GM12878 (cell line): Measurements from ENCODE around the gene SUPT3H. TPM values are rescaled to one million over a fixed set of nuclear protein-coding genes. Genes with fewer than 3 reads are reported as not detected.

Experiments used
- ATAC-seq: fragments of 200-7000 bp; cut with Tn5 transposase; 3 replicates; pipeline ENCODE4 v1.9.1; 2020; ENCODE audit warnings: mild to moderate bottlenecking, moderate library complexity
- BruUV-seq: library from RNA; stranded (reverse); fragments of 400-500 nt; replicated peaks from 2 replicates; lab custom pipeline; 2021; lab: Mats Ljungman, UMichigan
- CTCF ChIA-PET: fragments of 300-600 bp; sonication (Branson Sonifier 250); formaldehyde crosslinking; extraction: SDS; loops from one replicate; lab custom pipeline; 2021; ENCODE audit warnings: inconsistent platforms; lab: Yijun Ruan, JAX
- POLR2A ChIA-PET: fragments of 350-600 bp; formaldehyde crosslinking; extraction: SDS; loops from one replicate; lab custom pipeline; 2021; ENCODE audit warnings: inconsistent platforms; lab: Charles Lee
- RAD21 ChIA-PET: fragments of 300-600 bp; sonication (Branson Sonifier 250); formaldehyde crosslinking; loops from one replicate; lab custom pipeline; 2023; ENCODE audit warnings: antibody characterized with exemption; ENCODE audit not compliant: unreplicated experiment; lab: Charles Lee
- SMC1A ChIA-PET: fragments of 300-600 bp; sonication (Branson Sonifier 250); formaldehyde crosslinking; loops from one replicate; lab custom pipeline; 2023; ENCODE audit not compliant: unreplicated experiment, uncharacterized antibody; lab: Charles Lee
- DNase-seq: peaks from one replicate; pipeline ENCODE4 v3.0.0-alpha.2; 2011; ENCODE audit warnings: low read depth, low spot score
- FAIRE-seq: peaks from 3 replicates; lab custom pipeline; 2011; peaks lifted over from hg19 to GRCh38; lab: Jason Lieb, UNC
- H2AFZ ChIP-seq: 2 replicates; pipeline ENCODE4 v1.6.0; 2011; ENCODE audit warnings: low read depth, low read length, control low read depth; ENCODE audit not compliant: control insufficient read depth
- H3K27ac ChIP-seq: 2 replicates; pipeline ENCODE4 v1.5.1; 2011; ENCODE audit warnings: control low read depth; ENCODE audit not compliant: control insufficient read depth, insufficient read depth
- H3K27me3 ChIP-seq, 2 experiments: replicated peaks in 1 of 2; 2 replicates each; pipeline versions ENCODE4 v1.6.0 to v1.6.1; 2011; ENCODE audit warnings: low read length in 1 of 2; ENCODE audit not compliant: control insufficient read depth in 2 of 2, insufficient read depth in 2 of 2
- H3K36me3 ChIP-seq, 2 experiments: 2 replicates each; pipeline ENCODE4 v1.5.1; 2011; ENCODE audit warnings: low read length in 1 of 2; ENCODE audit not compliant: control insufficient read depth in 2 of 2, insufficient read depth in 2 of 2
- H3K4me1 ChIP-seq: 2 replicates; pipeline ENCODE4 v1.6.1; 2011; ENCODE audit warnings: mild to moderate bottlenecking, low read length, moderate library complexity, mixed read lengths; ENCODE audit not compliant: control insufficient read depth, insufficient read depth
- H3K4me2 ChIP-seq: 2 replicates; pipeline ENCODE4 v1.6.0; 2011; ENCODE audit warnings: control low read depth; ENCODE audit not compliant: control insufficient read depth, insufficient read depth
- H3K4me3 ChIP-seq: fragments of 200-600 bp; sonication (generic); 2 replicates; pipeline ENCODE4 v1.5.1; 2016
- H3K79me2 ChIP-seq: 2 replicates; pipeline ENCODE4 v1.6.0; 2011; ENCODE audit warnings: low read length; ENCODE audit not compliant: control insufficient read depth, insufficient read depth
- H3K9ac ChIP-seq: 2 replicates; pipeline ENCODE4 v1.8.0; 2011; ENCODE audit warnings: low read length, control low read depth, mixed read lengths; ENCODE audit not compliant: control insufficient read depth, insufficient read depth
- H3K9me3 ChIP-seq: replicated peaks from 3 replicates; pipeline ENCODE4 v1.5.1; 2011; ENCODE audit warnings: mild to moderate bottlenecking, low read length; ENCODE audit not compliant: control insufficient read depth, insufficient read depth
- H4K20me1 ChIP-seq: 2 replicates; pipeline ENCODE4 v1.6.0; 2011; ENCODE audit not compliant: control insufficient read depth, insufficient read depth
- ATF2 ChIP-seq: IDR thresholded peaks from 2 replicates; pipeline ENCODE4 v1.6.1; 2012; ENCODE audit warnings: low read length, inconsistent platforms
- ELK1 ChIP-seq: IDR thresholded peaks from 2 replicates; pipeline ENCODE4 v1.6.1; 2012; ENCODE audit warnings: low read depth, low read length, improper control_type of control experiment
- HDGF ChIP-seq: fragments of 450-650 bp; IDR thresholded peaks from 2 replicates; pipeline ENCODE4 v1.6.1; 2016; ENCODE audit warnings: antibody characterized with exemption
- PAX8 ChIP-seq: fragments of 450-650 bp; IDR thresholded peaks from 2 replicates; pipeline ENCODE4 v1.6.1; 2017; ENCODE audit warnings: mild to moderate bottlenecking, moderate library complexity
- RELB ChIP-seq: fragments of 450-650 bp; IDR thresholded peaks from 2 replicates; pipeline ENCODE4 v1.6.1; 2017; ENCODE audit warnings: low read depth, mild to moderate bottlenecking, moderate library complexity
- ZNF274 ChIP-seq: IDR thresholded peaks from one replicate; pipeline ENCODE4 v1.8.0; 2011; ENCODE audit not compliant: insufficient read length, insufficient read depth
- WGBS: methylation state at CpG from one replicate; pipeline ENCODE4 v1.1.6; 2016; ENCODE audit warnings: low lambda C conversion rate; ENCODE audit not compliant: insufficient replicate concordance, insufficient coverage; ENCODE audit errors: missing lambda C conversion rate; 5-methylcytosine and 5-hydroxymethylcytosine counted together
- in situ Hi-C: fragments of 300-500 bp; cut with MboI; formaldehyde crosslinking; loops from 9 replicates; pipeline ENCODE4 v1.14.3; 2018; ENCODE audit warnings: mixed read lengths
- intact Hi-C: fragments of 100-400 bp; cut with micrococcal nuclease; formaldehyde crosslinking; loops from one replicate; pipeline ENCODE4 v1.14.2; 2022; ENCODE audit not compliant: unreplicated experiment
- polyA plus RNA-seq, 11 experiments: library from polyadenylated mRNA; depleted of rRNA in 4 of 11; unstranded in 6 of 11; stranded (reverse) in 5 of 11; fragments of >200 nt; fragmentation: Nextera tagmentation in 4 of 11; fragmentation: Illumina TruSeq in 1 of 11; extraction: Ambion mirVana in 4 of 11; extraction: Trizol in 1 of 11; gene quantifications; 1 replicate in 1 of 11; 2 replicates in 10 of 11; pipeline versions ENCODE4 v1.2.1 to v1.2.3, GENCODE V29; 2011 to 2016; ENCODE audit warnings: inconsistent platforms in 2 of 11, missing spikeins in 2 of 11, low read depth in 1 of 11
- total RNA-seq, 4 experiments: library from RNA; depleted of rRNA in 3 of 4; stranded (reverse); fragments of >200 nt in 3 of 4; fragmentation: Illumina TruSeq in 1 of 4; extraction: Trizol in 1 of 4; gene quantifications; 2 replicates each; pipeline versions ENCODE4 v1.2.1 to v1.2.3, GENCODE V29; 2013 to 2021

Gene SUPT3H
- total and polyA plus RNA-seq, 10 of the 15 experiments (the other 5 are each of a cell fraction or from before 2014, with no cell fraction given): 0.51 to 3.7 (median 2.0) TPM

- TF ChIP-seq RELB: no peak
Measured at GRCh38 chr6:45254253-45254652, 123.5 kb downstream of the SUPT3H start (continued).

GRCh38 chr6:45253453-45253852 is 124.3 kb downstream of the SUPT3H start:
- ATAC-seq (no peak), FAIRE-seq (no peak)
- H3K4me1 ChIP-seq: no peaks in the 10 kb centered on the region
- no peak overlapping the region for H2AFZ ChIP-seq
- no peaks in the 10 kb centered on the region for H3K79me2 ChIP-seq
- no peaks in the 10 kb centered on the region for H4K20me1 ChIP-seq
- 41% methylated on average over 6 of the region's 6 CpGs for WGBS
- BruUV-seq: no TSS peak
- ChIA-PET RAD21 (no interaction called here), CTCF (no interaction called here), POLR2A (no interaction called here)
- H3K4me2 ChIP-seq: no peak overlapping the region
- H3K27me3 ChIP-seq: no peaks in the 10 kb centered on the region
- no peak overlapping the region for H3K9ac ChIP-seq
- no peaks in the 10 kb centered on the region for H3K36me3 ChIP-seq
- TF ChIP-seq ATF2: no peak
- TF ChIP-seq HDGF: no peak
- TF ChIP-seq ELK1: no peak
- TF ChIP-seq PAX8: no peak
- no peak for TF ChIP-seq ZNF274
- TF ChIP-seq, all 136 proteins: peak for 0
- no peak overlapping the region for H3K4me3 ChIP-seq
- in situ Hi-C loops (no loop called here), intact Hi-C loops (no loop called here)
- SMC1A ChIA-PET: no interaction called here
- no peaks in the 10 kb centered on the region for H3K9me3 ChIP-seq
- DNase-seq: no peak
- H3K27ac ChIP-seq: no peak overlapping the region
